ENCODE measurements around the gene MYL10. TPM values are rescaled to one million over a fixed set of nuclear protein-coding genes. Genes with fewer than 3 reads are reported as not detected.

Gene MYL10
- total RNA-seq, 1 donor from 2014 or later = not detected

DNA sequence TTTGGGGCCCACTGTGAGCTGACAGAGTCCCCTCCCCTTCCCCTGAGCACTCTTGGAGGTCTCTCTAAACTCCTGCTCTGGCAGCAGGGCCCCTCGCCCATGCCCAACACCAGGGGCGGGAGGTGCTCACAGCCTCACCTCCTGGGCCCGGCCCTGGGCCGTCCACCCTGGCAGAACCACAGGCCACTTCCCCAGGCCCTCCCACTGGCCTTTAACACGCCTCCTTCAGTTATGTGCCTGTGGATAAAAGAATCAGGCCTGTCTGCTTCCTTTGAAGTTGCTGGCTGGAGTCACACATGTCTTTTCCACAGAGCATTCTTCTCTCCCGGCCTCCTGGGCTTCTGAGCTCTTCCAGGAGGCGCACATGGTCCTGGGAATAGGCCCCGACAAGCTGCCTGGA, 10.2 kb downstream of the MYL10 start:
- Mint-ChIP-seq H3K4me3 (no peak overlapping the region), H3K36me3 (no peaks in the 10 kb centered on the region), H3K4me1 (ENCODE audit: unreplicated experiment) (peaks cover 5% of the 10 kb centered on the region), H3K9me3 (no peaks in the 10 kb centered on the region), H3K27me3 (peaks cover 7% of the 10 kb centered on the region), H3K27ac (no peak overlapping the region)
- TF ChIP-seq, protein P1, sequence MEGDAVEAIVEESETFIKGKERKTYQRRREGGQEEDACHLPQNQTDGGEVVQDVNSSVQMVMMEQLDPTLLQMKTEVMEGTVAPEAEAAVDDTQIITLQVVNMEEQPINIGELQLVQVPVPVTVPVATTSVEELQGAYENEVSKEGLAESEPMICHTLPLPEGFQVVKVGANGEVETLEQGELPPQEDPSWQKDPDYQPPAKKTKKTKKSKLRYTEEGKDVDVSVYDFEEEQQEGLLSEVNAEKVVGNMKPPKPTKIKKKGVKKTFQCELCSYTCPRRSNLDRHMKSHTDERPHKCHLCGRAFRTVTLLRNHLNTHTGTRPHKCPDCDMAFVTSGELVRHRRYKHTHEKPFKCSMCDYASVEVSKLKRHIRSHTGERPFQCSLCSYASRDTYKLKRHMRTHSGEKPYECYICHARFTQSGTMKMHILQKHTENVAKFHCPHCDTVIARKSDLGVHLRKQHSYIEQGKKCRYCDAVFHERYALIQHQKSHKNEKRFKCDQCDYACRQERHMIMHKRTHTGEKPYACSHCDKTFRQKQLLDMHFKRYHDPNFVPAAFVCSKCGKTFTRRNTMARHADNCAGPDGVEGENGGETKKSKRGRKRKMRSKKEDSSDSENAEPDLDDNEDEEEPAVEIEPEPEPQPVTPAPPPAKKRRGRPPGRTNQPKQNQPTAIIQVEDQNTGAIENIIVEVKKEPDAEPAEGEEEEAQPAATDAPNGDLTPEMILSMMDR (conservative IDR thresholded peaks at IDR 0.05) = no peak
- DNase-seq (ENCODE audit: extremely low spot score, unreplicated experiment) = no peak

DNA sequence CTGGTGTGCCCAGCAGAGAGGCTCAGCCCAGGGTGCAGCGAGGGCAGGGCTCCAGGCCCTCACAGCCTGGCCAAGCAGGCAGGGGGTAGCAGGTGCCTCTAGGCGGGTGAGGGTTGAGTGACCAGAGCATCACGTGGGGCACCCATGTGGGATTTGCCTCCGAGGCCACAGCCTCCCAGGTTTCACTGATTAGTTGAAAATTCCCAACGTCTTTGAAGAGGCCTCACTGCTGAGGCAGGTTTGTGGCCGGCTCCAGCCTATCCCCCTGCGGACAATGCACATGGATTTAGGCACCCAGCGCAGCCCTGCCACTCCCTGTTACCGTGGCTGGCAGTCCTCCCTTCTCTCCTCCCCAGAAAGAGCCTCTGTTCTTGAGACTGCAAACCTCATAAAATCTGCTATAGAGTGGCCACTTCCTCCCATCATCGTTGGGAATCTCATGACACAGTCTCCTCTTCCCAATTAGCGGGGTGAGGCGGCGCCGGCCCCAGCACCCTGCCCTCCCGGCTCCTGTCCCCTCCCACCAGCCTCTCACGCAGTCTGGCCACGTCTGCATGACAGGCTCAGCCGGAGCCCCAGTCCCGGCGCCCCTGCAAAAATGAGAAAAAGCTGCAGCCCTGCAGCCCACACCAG, 10.8 kb downstream of the MYL10 start:
- H3K27ac Mint-ChIP-seq = no peak overlapping the region
- peaks cover 6% of the 10 kb centered on the region for H3K4me1 Mint-ChIP-seq (ENCODE audit: unreplicated experiment)
- TF ChIP-seq, protein P1 (conservative IDR thresholded peaks at IDR 0.05) = no peak
- H3K36me3 Mint-ChIP-seq = no peaks in the 10 kb centered on the region
- no peak overlapping the region for H3K4me3 Mint-ChIP-seq
- H3K27me3 Mint-ChIP-seq = peaks cover 7% of the 10 kb centered on the region
- no peaks in the 10 kb centered on the region for H3K9me3 Mint-ChIP-seq
- no peak for DNase-seq (ENCODE audit: extremely low spot score, unreplicated experiment)

DNA sequence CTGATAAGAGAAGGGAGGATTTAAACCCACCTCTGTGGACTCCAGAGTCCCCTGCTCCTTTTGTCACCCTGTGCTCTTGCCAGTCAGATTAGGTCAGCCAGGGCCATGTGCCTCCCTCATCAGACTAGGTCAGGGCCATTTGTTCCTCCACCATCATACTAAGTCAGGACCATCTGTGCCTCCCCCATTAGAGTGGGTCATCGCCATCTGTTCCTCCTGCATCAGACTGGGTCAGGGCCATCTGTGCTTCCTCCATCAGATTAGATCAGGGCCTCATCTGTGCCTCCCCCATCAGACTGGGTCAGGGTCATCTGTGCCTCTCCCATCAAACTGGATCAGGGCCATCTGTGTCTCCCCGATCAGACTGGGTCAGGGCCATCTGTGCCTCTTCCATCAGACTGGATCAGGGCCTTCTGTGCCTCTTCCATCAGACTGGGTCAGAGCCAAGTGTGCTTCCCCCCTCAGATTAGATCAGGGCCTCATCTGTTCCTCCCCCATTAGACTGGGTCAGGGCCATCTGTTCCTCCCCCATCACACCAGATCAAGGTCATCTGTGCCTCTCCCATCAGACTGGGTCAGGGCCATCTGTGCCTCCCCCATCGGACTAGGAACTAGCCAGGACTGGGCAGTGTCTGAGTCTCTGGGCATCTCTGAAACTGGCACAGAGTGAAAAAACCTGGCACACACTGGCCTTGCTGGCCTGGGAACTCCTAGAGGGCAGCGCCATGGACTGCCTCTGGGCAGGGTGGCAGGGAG, 11.5 kb downstream of the MYL10 start:
- Mint-ChIP-seq H3K27me3 (peaks cover 12% of the 10 kb centered on the region), H3K36me3 (no peaks in the 10 kb centered on the region), H3K4me3 (no peak overlapping the region), H3K27ac (no peak overlapping the region), H3K9me3 (no peaks in the 10 kb centered on the region), H3K4me1 (ENCODE audit: unreplicated experiment) (peaks cover 11% of the 10 kb centered on the region)
- no peak for DNase-seq (ENCODE audit: extremely low spot score, unreplicated experiment)
- TF ChIP-seq, protein P1 (conservative IDR thresholded peaks at IDR 0.05) = no peak

DNA sequence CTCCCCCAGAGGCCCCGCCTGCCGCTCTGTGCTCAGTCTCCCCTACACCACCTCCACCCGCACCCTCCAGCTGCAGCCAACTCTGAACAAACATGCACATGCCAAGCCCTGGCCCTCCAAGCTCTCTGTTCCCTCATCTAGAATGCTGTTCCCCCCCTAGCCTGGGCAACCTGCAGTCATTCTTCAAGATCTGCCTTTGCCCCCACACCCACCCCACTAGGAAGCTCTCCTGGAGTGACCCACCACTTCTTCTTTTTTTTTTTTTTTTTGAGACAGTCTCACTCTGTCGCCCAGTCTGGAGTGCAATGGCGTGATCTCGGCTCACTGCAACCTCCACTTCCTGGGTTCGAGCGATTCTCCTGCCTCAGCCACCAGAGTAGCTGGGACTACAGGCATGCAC, 13.7 kb downstream of the MYL10 start:
- peaks cover 11% of the 10 kb centered on the region for H3K4me1 Mint-ChIP-seq (ENCODE audit: unreplicated experiment)
- no peak overlapping the region for H3K4me3 Mint-ChIP-seq
- no peak overlapping the region for H3K27ac Mint-ChIP-seq
- H3K9me3 Mint-ChIP-seq = no peaks in the 10 kb centered on the region
- H3K36me3 Mint-ChIP-seq = no peaks in the 10 kb centered on the region
- peaks cover 13% of the 10 kb centered on the region for H3K27me3 Mint-ChIP-seq
- DNase-seq (ENCODE audit: extremely low spot score, unreplicated experiment) = no peak
- TF ChIP-seq, protein P1 (conservative IDR thresholded peaks at IDR 0.05) = no peak

DNA sequence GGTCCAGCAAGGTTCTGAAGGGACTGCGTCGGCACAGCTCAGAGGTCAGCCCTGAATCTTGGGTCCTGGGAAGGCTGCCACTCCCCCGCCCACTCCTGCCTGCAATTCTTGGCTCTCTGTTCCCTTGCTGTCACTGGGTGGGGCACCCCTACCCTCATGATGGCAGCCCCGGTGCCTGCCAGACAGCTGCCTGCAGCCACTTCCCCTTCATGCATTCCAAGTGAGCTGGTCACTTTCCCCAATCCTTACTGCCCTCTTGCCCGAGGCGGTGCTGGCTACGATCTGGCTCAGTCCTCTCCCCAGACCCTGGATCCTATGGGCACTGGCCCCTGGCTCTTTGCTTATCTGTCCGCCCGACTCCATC, 14.2 kb downstream of the MYL10 start:
- no peak for DNase-seq (ENCODE audit: extremely low spot score, unreplicated experiment)
- TF ChIP-seq, protein P1 (conservative IDR thresholded peaks at IDR 0.05) = no peak
- H3K4me3 Mint-ChIP-seq = no peak overlapping the region
- peaks cover 11% of the 10 kb centered on the region for H3K4me1 Mint-ChIP-seq (ENCODE audit: unreplicated experiment)
- peaks cover 13% of the 10 kb centered on the region for H3K27me3 Mint-ChIP-seq
- H3K9me3 Mint-ChIP-seq = no peaks in the 10 kb centered on the region
- H3K36me3 Mint-ChIP-seq = no peaks in the 10 kb centered on the region
- no peak overlapping the region for H3K27ac Mint-ChIP-seq
